GM13977 (cell line): ENCODE measurements around the gene PTGER1.

Experiments
- DNase-seq: peaks from one replicate; pipeline ENCODE4 v3.0.0; 2012; ENCODE audit warnings: low spot score
- CTCF ChIP-seq: IDR thresholded peaks from 2 replicates; pipeline ENCODE4 v1.5.1; 2012; ENCODE audit warnings: mild to moderate bottlenecking, control low read depth; ENCODE audit not compliant: insufficient read depth; ENCODE audit errors: extremely low read depth, missing control alignments
- in situ Hi-C: fragments of 300-500 bp; cut with MboI; formaldehyde crosslinking; loops from one replicate; pipeline ENCODE4 v1.12.0; 2022; ENCODE audit warnings: low sequenced_read_pairs, low pct_unique_long_range_greater_than_20kb, mixed read lengths, inconsistent platforms; ENCODE audit not compliant: unreplicated experiment

Gene PTGER1

GRCh38 chr19:14516746-14517438 is 41.7 kb upstream of the PTGER1 start:
- in situ Hi-C loops: no loop called here
- DNase-seq: peak; percentile 20
- no peak for TF ChIP-seq CTCF

- DNase-seq: peak; percentile 4
- TF ChIP-seq CTCF: no peak
- in situ Hi-C loops: no loop called here
Observed at GRCh38 chr19:14516048-14516534, 40.9 kb upstream of the PTGER1 start.

GRCh38 chr19:14515501-14516047 is 40.4 kb upstream of the PTGER1 start:
- in situ Hi-C loops: no loop called here
- DNase-seq: peak; percentile 1
- TF ChIP-seq CTCF: no peak

GRCh38 chr19:14514215-14514863 is 39.2 kb upstream of the PTGER1 start:
- TF ChIP-seq CTCF: no peak
- no peak for DNase-seq
- in situ Hi-C loops: no loop called here

- in situ Hi-C loops: no loop called here
- no peak for TF ChIP-seq CTCF
- DNase-seq: no peak
Observed at GRCh38 chr19:14512406-14512961, 37.3 kb upstream of the PTGER1 start.

GRCh38 chr19:14511229-14511593 is 36.1 kb upstream of the PTGER1 start:
- no peak for DNase-seq
- in situ Hi-C loops: no loop called here
- no peak for TF ChIP-seq CTCF
